Measurements from ENCODE around the gene AQP6.

Gene AQP6, protein sequence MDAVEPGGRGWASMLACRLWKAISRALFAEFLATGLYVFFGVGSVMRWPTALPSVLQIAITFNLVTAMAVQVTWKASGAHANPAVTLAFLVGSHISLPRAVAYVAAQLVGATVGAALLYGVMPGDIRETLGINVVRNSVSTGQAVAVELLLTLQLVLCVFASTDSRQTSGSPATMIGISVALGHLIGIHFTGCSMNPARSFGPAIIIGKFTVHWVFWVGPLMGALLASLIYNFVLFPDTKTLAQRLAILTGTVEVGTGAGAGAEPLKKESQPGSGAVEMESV

DNA sequence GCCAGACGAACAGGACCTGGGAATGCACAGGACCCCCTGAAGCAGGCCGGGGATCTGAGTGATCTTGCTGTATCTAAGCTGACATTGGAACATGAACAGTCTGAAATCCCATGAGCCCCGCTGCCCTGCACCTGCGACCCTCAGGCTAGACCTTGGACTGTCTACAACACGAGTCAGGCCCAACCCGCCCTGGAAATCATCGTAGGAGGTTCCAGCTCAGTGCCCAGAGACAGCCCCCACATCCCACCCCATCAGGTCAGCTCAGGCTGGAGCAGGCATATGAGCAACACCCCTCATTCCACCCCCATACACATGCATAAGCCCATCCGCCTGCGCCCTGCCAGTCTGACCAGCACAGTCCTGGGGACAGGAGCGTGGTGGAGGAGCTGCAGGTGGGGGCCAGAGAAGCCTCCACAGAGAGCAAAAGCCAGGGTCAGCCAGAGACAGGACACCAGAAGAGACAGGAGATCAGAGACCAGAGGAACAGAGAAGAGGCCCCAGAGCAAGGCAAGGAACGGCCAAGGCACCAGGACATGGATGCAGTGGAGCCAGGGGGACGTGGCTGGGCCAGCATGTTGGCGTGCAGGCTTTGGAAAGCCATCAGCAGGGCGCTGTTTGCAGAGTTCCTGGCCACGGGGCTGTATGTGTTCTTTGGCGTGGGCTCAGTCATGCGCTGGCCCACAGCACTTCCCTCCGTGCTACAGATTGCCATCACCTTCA is at the start of gene AQP6:
TSS of gene AQP6 (plus strand) at position 307 of the 720 bp plus-strand sequence. CDS start at position 534, 227 bp downstream.
- H3K4me3 Mint-ChIP-seq: no peak within 1 kb of the TSS
- CTCF ChIA-PET: no interaction called here
- no peaks in the 10 kb centered on the region for H3K9me3 Mint-ChIP-seq

GRCh38 chr12:49923035-49923644 is 49.6 kb upstream of the AQP6 start:
- H3K9me3 Mint-ChIP-seq: no peaks in the 10 kb centered on the region
- DNase-seq: no peak
- CTCF ChIA-PET: no interaction called here
- no peak overlapping the region for H3K4me3 Mint-ChIP-seq
- no peaks in the 10 kb centered on the region for H3K4me1 Mint-ChIP-seq
- peaks cover 39% of the 10 kb centered on the region for H3K27me3 Mint-ChIP-seq
- H3K27ac Mint-ChIP-seq: no peak overlapping the region
- no peaks in the 10 kb centered on the region for H3K36me3 Mint-ChIP-seq

More for the DNA sequence above, at the start of gene AQP6:
- Mint-ChIP-seq H3K4me1 (no peaks in the 10 kb centered on the region), H3K36me3 (no peaks in the 10 kb centered on the region), H3K27me3 (peaks cover 4% of the 10 kb centered on the region), H3K27ac (no peak within 1 kb of the TSS)
- no peak for DNase-seq

GRCh38 chr12:49923880-49924556 is 48.7 kb upstream of the AQP6 start:
- no peak for DNase-seq
- no peaks in the 10 kb centered on the region for H3K4me1 Mint-ChIP-seq

GRCh38 chr12:49924628-49925246 is 48.0 kb upstream of the AQP6 start:
- Mint-ChIP-seq H3K4me3 (no peak overlapping the region), H3K4me1 (no peaks in the 10 kb centered on the region), H3K27ac (no peak overlapping the region), H3K36me3 (no peaks in the 10 kb centered on the region), H3K9me3 (no peaks in the 10 kb centered on the region), H3K27me3 (peaks cover 38% of the 10 kb centered on the region)
- CTCF ChIA-PET: no interaction called here
- no peak for DNase-seq

More at GRCh38 chr12:49923880-49924556, 48.7 kb upstream of the AQP6 start:
- H3K4me3 Mint-ChIP-seq: no peak overlapping the region
- H3K9me3 Mint-ChIP-seq: no peaks in the 10 kb centered on the region
- H3K27ac Mint-ChIP-seq: no peak overlapping the region
- no peaks in the 10 kb centered on the region for H3K36me3 Mint-ChIP-seq
- CTCF ChIA-PET: no interaction called here
- H3K27me3 Mint-ChIP-seq: peaks cover 37% of the 10 kb centered on the region

DNA sequence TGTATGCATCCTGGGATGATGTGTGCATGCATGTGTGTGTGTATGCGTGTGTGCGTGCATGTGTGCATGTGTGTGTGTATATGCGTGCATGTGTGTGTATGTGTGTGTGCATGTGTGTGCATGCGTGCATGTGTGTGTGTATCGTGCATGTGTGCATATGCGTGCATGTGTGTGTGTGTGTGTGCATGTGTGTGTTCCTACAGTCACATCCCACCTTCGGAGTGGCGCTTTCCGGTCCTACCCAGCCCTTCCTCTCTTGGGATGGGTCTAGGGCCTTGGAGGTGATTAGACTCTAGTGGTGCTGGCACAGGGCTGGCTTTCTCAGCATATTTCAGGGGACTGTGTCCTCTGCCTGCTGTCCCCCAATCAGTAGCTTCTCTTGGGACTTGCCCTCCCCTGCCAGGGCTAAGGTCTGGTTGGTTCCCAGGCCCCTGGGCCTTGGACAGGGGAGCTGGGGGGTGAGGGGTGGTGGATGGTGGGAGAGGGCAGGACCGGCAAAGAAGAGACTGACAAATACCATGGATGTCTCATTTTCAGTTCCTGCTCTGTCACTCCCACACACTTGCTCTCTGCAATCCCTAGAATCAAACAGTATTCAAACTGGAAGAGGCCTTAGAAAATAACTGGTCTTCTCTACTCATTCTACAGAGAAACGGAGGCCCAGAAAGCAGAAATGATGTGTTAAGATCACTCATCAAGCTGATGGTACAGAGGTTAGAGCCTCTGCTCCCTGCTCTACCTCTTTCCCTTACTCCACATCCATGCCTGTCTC is 47.1 kb upstream of the AQP6 start:
- DNase-seq: no peak
- H3K4me3 Mint-ChIP-seq: no peak overlapping the region
- peaks cover 33% of the 10 kb centered on the region for H3K27me3 Mint-ChIP-seq
- CTCF ChIA-PET: interaction anchor here (1.5 kb wide), 1 partner anchor 19 kb away, joined by 6 read pairs; no protein-coding TSS in a partner anchor
- H3K27ac Mint-ChIP-seq: no peak overlapping the region
- no peaks in the 10 kb centered on the region for H3K9me3 Mint-ChIP-seq
- no peaks in the 10 kb centered on the region for H3K36me3 Mint-ChIP-seq
- H3K4me1 Mint-ChIP-seq: no peaks in the 10 kb centered on the region

- Mint-ChIP-seq H3K4me1 (no peaks in the 10 kb centered on the region), H3K4me3 (no peak overlapping the region), H3K36me3 (no peaks in the 10 kb centered on the region), H3K27me3 (peaks cover 23% of the 10 kb centered on the region), H3K9me3 (no peaks in the 10 kb centered on the region), H3K27ac (no peak overlapping the region)
- CTCF ChIA-PET: interaction anchor here (0.7 to 1.5 kb wide), 3 partner anchors 17 to 476 kb away, joined by 4 to 15 read pairs (median 8); no protein-coding TSS in a partner anchor
- no peak for DNase-seq
These were observed 44.3 kb upstream of the AQP6 start for GRCh38 chr12:49928471-49928870.

DNA sequence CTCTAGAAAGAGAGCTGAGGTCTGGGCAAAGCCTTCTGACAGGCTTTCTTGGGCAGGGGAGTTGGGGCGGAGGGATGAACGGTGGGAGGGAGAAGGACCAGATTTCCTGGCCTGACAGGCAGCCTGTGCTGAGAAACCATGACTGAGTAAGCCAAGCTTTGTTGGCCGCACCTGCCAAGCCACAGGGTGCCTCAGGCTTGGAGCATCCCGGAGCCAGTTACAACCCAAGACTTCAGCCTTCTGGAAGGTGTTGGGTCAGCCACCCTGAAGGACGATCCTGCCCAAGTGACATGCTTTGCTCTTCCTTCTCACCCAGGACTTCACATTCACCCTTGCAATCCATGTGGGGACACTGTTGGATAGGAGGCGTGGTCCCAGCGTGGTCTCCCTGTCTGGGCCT is 43.2 kb upstream of the AQP6 start:
- H3K4me3 Mint-ChIP-seq: no peak overlapping the region
- no peaks in the 10 kb centered on the region for H3K36me3 Mint-ChIP-seq
- H3K27ac Mint-ChIP-seq: no peak overlapping the region
- no peaks in the 10 kb centered on the region for H3K4me1 Mint-ChIP-seq
- H3K9me3 Mint-ChIP-seq: no peaks in the 10 kb centered on the region
- CTCF ChIA-PET: interaction anchor here (1.0 to 1.5 kb wide), 3 partner anchors 14 to 141 kb away, joined by 3 to 4 read pairs (median 3); no protein-coding TSS in a partner anchor
- no peak for DNase-seq
- peaks cover 28% of the 10 kb centered on the region for H3K27me3 Mint-ChIP-seq

- Mint-ChIP-seq H3K4me3 (no peak overlapping the region), H3K27me3 (peaks cover 28% of the 10 kb centered on the region), H3K9me3 (no peaks in the 10 kb centered on the region), H3K36me3 (no peaks in the 10 kb centered on the region), H3K4me1 (no peaks in the 10 kb centered on the region), H3K27ac (no peak overlapping the region)
- CTCF ChIA-PET: interaction anchor here (1.0 to 3.3 kb wide), 4 partner anchors 12 to 140 kb away, joined by 3 to 18 read pairs (median 4); no protein-coding TSS in a partner anchor
- no peak for DNase-seq
These were observed 42.0 kb upstream of the AQP6 start for GRCh38 chr12:49930515-49931288.

- H3K4me1 Mint-ChIP-seq: no peaks in the 10 kb centered on the region
- no peak overlapping the region for H3K4me3 Mint-ChIP-seq
- no peaks in the 10 kb centered on the region for H3K36me3 Mint-ChIP-seq
- H3K9me3 Mint-ChIP-seq: no peaks in the 10 kb centered on the region
- H3K27ac Mint-ChIP-seq: no peak overlapping the region
- H3K27me3 Mint-ChIP-seq: peaks cover 28% of the 10 kb centered on the region
- no peak for DNase-seq
- CTCF ChIA-PET: interaction anchor here (0.7 to 3.3 kb wide), 4 partner anchors 14 to 240 kb away, joined by 3 to 18 read pairs (median 4); no protein-coding TSS in a partner anchor
These were observed 40.7 kb upstream of the AQP6 start for GRCh38 chr12:49932023-49932422.

DNA sequence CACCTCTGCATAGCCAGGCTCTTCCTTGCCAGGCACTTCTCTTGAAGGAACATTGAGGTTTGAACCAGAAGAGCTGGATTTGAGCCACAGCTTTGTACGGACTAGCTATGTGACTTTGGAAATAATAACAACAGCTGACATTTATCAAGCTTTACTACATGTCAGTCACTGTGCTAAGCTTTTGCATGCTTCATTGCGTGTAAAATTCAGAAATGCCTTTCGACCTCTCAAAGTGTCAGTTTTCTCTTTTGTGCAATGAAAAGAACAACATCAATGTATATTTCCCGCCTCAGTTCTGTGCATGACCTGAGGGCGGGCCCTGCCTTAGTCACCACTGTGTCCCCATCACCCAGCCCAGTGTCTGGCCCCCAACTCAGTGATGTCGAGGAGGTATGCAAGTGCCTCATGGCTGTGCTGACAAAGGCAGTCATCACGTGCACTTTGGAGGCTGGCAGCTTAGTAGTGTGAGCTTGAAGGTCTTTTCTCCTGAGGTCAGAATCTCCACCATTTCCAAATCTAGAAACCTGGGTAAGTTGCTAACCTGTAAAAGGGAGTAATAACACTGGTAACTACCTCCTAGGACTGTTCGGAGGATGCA is 40.1 kb upstream of the AQP6 start:
- DNase-seq: no peak
- H3K4me3 Mint-ChIP-seq: no peak overlapping the region
- H3K27ac Mint-ChIP-seq: no peak overlapping the region
- H3K9me3 Mint-ChIP-seq: no peaks in the 10 kb centered on the region
- peaks cover 25% of the 10 kb centered on the region for H3K27me3 Mint-ChIP-seq
- CTCF ChIA-PET: interaction anchor here (0.7 to 3.3 kb wide), 4 partner anchors 13 to 239 kb away, joined by 3 to 18 read pairs (median 4); no protein-coding TSS in a partner anchor
- H3K36me3 Mint-ChIP-seq: no peaks in the 10 kb centered on the region
- H3K4me1 Mint-ChIP-seq: no peaks in the 10 kb centered on the region

GRCh38 chr12:49933796-49934195 is 39.0 kb upstream of the AQP6 start:
- Mint-ChIP-seq H3K27me3 (peaks cover 21% of the 10 kb centered on the region), H3K9me3 (no peaks in the 10 kb centered on the region), H3K4me3 (no peak overlapping the region), H3K4me1 (no peaks in the 10 kb centered on the region), H3K27ac (no peak overlapping the region), H3K36me3 (no peaks in the 10 kb centered on the region)
- DNase-seq: no peak
- CTCF ChIA-PET: interaction anchor here (3.3 kb wide), 1 partner anchor 12 kb away, joined by 18 read pairs; no protein-coding TSS in a partner anchor

- Mint-ChIP-seq H3K27me3 (peaks cover 14% of the 10 kb centered on the region), H3K4me1 (no peaks in the 10 kb centered on the region), H3K9me3 (no peaks in the 10 kb centered on the region), H3K27ac (no peak overlapping the region), H3K4me3 (no peak overlapping the region), H3K36me3 (no peaks in the 10 kb centered on the region)
- CTCF ChIA-PET: no interaction called here
- DNase-seq: no peak
These were observed 38.2 kb upstream of the AQP6 start for GRCh38 chr12:49934505-49934904.

Measured in activated naive CD4-positive, alpha-beta T cell treated with anti-CD3 and anti-CD28 coated beads, Interleukin-2, amount 10 ng/mL, durations not matched to agents 7 days and 5 days (primary cell).